ENCODE measurements around the gene CFAP221.

The CFAP221 gene

GRCh38 chr2:119682578-119682977 is 138.3 kb downstream of the CFAP221 start:
- DNase-seq = no peak

GRCh38 chr2:119683074-119683712 is 138.9 kb downstream of the CFAP221 start:
- no peak for DNase-seq

- no peak for DNase-seq
Observed at GRCh38 chr2:119683713-119684443, 139.6 kb downstream of the CFAP221 start.

- no peak for DNase-seq
Observed at GRCh38 chr2:119684518-119684917, 140.3 kb downstream of the CFAP221 start.

- no peak for DNase-seq
Observed at GRCh38 chr2:119688616-119689015, 144.4 kb downstream of the CFAP221 start.

- DNase-seq = no peak
Observed at GRCh38 chr2:119689218-119689617, 145.0 kb downstream of the CFAP221 start.

- no peak for DNase-seq
Observed at GRCh38 chr2:119691189-119691588, 146.9 kb downstream of the CFAP221 start.

- DNase-seq = no peak
Observed at GRCh38 chr2:119691651-119692245, 147.5 kb downstream of the CFAP221 start.

GRCh38 chr2:119692310-119692709 is 148.1 kb downstream of the CFAP221 start:
- no peak for DNase-seq

GRCh38 chr2:119692954-119693353 is 148.7 kb downstream of the CFAP221 start:
- no peak for DNase-seq

GRCh38 chr2:119693567-119693966 is 149.3 kb downstream of the CFAP221 start:
- DNase-seq = no peak

- no peak for DNase-seq
Observed at GRCh38 chr2:119693967-119694366, 149.7 kb downstream of the CFAP221 start.

- DNase-seq = no peak
Observed at GRCh38 chr2:119694470-119694844, 150.2 kb downstream of the CFAP221 start.

GRCh38 chr2:119694845-119695521 is 150.7 kb downstream of the CFAP221 start:
- DNase-seq = no peak

GRCh38 chr2:119696005-119696404 is 151.8 kb downstream of the CFAP221 start:
- DNase-seq = no peak

- no peak for DNase-seq
Observed at GRCh38 chr2:119696494-119697030, 152.3 kb downstream of the CFAP221 start.

GRCh38 chr2:119697290-119698020 is 153.2 kb downstream of the CFAP221 start:
- DNase-seq = no peak

GRCh38 chr2:119698246-119698645 is 154.0 kb downstream of the CFAP221 start:
- DNase-seq = no peak

GRCh38 chr2:119699016-119699606 is 154.9 kb downstream of the CFAP221 start:
- DNase-seq = no peak

- no peak for DNase-seq
Observed at GRCh38 chr2:119700866-119701265, 156.6 kb downstream of the CFAP221 start.

- no peak for DNase-seq
Observed at GRCh38 chr2:119701352-119701751, 157.1 kb downstream of the CFAP221 start.
